Neural progenitor cell (in vitro differentiated cells): Measurements from ENCODE around the gene TSPAN11. TPM values are rescaled to one million over a fixed set of nuclear protein-coding genes. Genes with fewer than 3 reads are reported as not detected.

ENCODE experiments used
- DNase-seq: peaks from one replicate; pipeline ENCODE4 v3.0.0-alpha.2; 2016; ENCODE audit warnings: low spot score
- H2AFZ ChIP-seq: fragments of 200-600 bp; sonication (generic); replicated peaks from 2 replicates; pipeline ENCODE4 v1.6.1; 2016; ENCODE audit warnings: antibody characterized with exemption
- H3F3A ChIP-seq: fragments of 200-600 bp; sonication (generic); 2 replicates; pipeline ENCODE4 v1.6.1; 2016; ENCODE audit warnings: antibody characterized with exemption, low read depth
- H3K27ac ChIP-seq: fragments of 200-600 bp; sonication (generic); 2 replicates; pipeline ENCODE4 v1.5.1; 2016; ENCODE audit warnings: mild to moderate bottlenecking
- H3K27me3 ChIP-seq: fragments of 200-600 bp; sonication (generic); 2 replicates; pipeline ENCODE4 v1.6.1; 2016; ENCODE audit warnings: mild to moderate bottlenecking, moderate library complexity
- H3K36me3 ChIP-seq: fragments of 200-600 bp; sonication (generic); 2 replicates; pipeline ENCODE4 v1.5.1; 2016
- H3K4me1 ChIP-seq: fragments of 200-600 bp; sonication (generic); 2 replicates; pipeline ENCODE4 v1.6.1; 2016; ENCODE audit warnings: mixed run types
- H3K4me2 ChIP-seq: fragments of 200-600 bp; sonication (generic); 2 replicates; pipeline ENCODE4 v1.6.1; 2016
- H3K4me3 ChIP-seq: fragments of 200-600 bp; sonication (generic); 2 replicates; pipeline ENCODE4 v1.5.1; 2016
- H3K79me2 ChIP-seq: fragments of 200-600 bp; sonication (generic); 2 replicates; pipeline ENCODE4 v1.6.1; 2016; ENCODE audit warnings: low read depth
- H3K9ac ChIP-seq: fragments of 200-600 bp; sonication (generic); 2 replicates; pipeline ENCODE4 v1.6.1; 2016
- H3K9me3 ChIP-seq: fragments of 200-600 bp; sonication (generic); 2 replicates; pipeline ENCODE4 v1.5.1; 2016; ENCODE audit warnings: low read depth
- H4K20me1 ChIP-seq: fragments of 200-600 bp; sonication (generic); 2 replicates; pipeline ENCODE4 v1.6.1; 2016; ENCODE audit warnings: low read depth
- H3K27ac Mint-ChIP-seq: 3 replicates; pipeline ENCODE4 v1.8.0; 2021; ENCODE audit warnings: mixed read lengths
- H3K27me3 Mint-ChIP-seq: 2 replicates; pipeline ENCODE4 v1.8.0; 2022; ENCODE audit warnings: low read depth, mild to moderate bottlenecking, inconsistent platforms, moderate library complexity, mixed read lengths; ENCODE audit not compliant: insufficient read depth
- H3K36me3 Mint-ChIP-seq: 3 replicates; pipeline ENCODE4 v1.8.0; 2021; ENCODE audit warnings: mixed read lengths
- H3K4me1 Mint-ChIP-seq: 3 replicates; pipeline ENCODE4 v1.8.0; 2021; ENCODE audit warnings: mixed read lengths
- H3K4me3 Mint-ChIP-seq: 3 replicates; pipeline ENCODE4 v1.8.0; 2021; ENCODE audit warnings: mild to moderate bottlenecking, moderate library complexity, mixed read lengths
- H3K9me3 Mint-ChIP-seq: 3 replicates; pipeline ENCODE4 v1.8.0; 2020; ENCODE audit warnings: mixed read lengths
- CTCF ChIP-seq: fragments of 200-600 bp; sonication (generic); IDR thresholded peaks from 2 replicates; pipeline ENCODE4 v1.5.1; 2017; ENCODE audit warnings: antibody characterized with exemption, mild to moderate bottlenecking
- EZH2 ChIP-seq: fragments of 200-600 bp; sonication (generic); IDR thresholded peaks from 2 replicates; pipeline ENCODE4 v1.6.1; 2017; ENCODE audit warnings: antibody characterized with exemption, mild to moderate bottlenecking, moderate library complexity
- EZH2phosphoT487 ChIP-seq: fragments of 200-600 bp; sonication (generic); IDR thresholded peaks from 2 replicates; pipeline ENCODE4 v1.6.1; 2017; ENCODE audit warnings: antibody characterized with exemption
- total RNA-seq: library from RNA; depleted of rRNA; stranded (reverse); fragments of >200 nt; gene quantifications from 2 replicates; pipeline ENCODE4 v1.2.3, GENCODE V29; 2015; ENCODE audit warnings: low replicate concordance

TSPAN11 gene
- total RNA-seq, 1 donor from 2014 or later = 7.4 TPM

- no peak for DNase-seq
- Mint-ChIP-seq H3K4me1 (peaks cover 7% of the 10 kb centered on the region), H3K27ac (no peak overlapping the region), H3K4me3 (no peak overlapping the region), H3K9me3 (peaks cover 6% of the 10 kb centered on the region), H3K27me3 (no peaks in the 10 kb centered on the region), H3K36me3 (no peaks in the 10 kb centered on the region)
- Histone ChIP-seq H3F3A (no peaks in the 10 kb centered on the region), H3K27ac (no peak overlapping the region), H3K4me3 (no peak overlapping the region), H3K9me3 (no peaks in the 10 kb centered on the region), H3K79me2 (no peaks in the 10 kb centered on the region), H3K4me1 (no peaks in the 10 kb centered on the region), H3K36me3 (no peaks in the 10 kb centered on the region), H3K9ac (no peak overlapping the region), H4K20me1 (no peaks in the 10 kb centered on the region), H3K4me2 (no peak overlapping the region), H2AFZ (peak overlapping the region; percentile 63), H3K27me3 (no peaks in the 10 kb centered on the region)
- no peak for TF ChIP-seq EZH2phosphoT487
- TF ChIP-seq CTCF = no peak
- no peak for TF ChIP-seq EZH2
These were observed 30.1 kb upstream of the TSPAN11 start for GRCh38 chr12:30896461-30896860.

GRCh38 chr12:30898846-30899245 lies 27.7 kb upstream of the TSPAN11 start:
- H3K9ac ChIP-seq = no peak overlapping the region
- no peaks in the 10 kb centered on the region for H3K79me2 ChIP-seq
- H3K27me3 ChIP-seq = no peaks in the 10 kb centered on the region
- H3K4me1 ChIP-seq = no peaks in the 10 kb centered on the region
- peaks cover 7% of the 10 kb centered on the region for H3K4me1 Mint-ChIP-seq
- no peak overlapping the region for H3K4me2 ChIP-seq
- no peak overlapping the region for H2AFZ ChIP-seq
- no peaks in the 10 kb centered on the region for H3K27me3 Mint-ChIP-seq
- no peak for DNase-seq
- H3K27ac Mint-ChIP-seq = no peak overlapping the region
- H3K4me3 Mint-ChIP-seq = no peak overlapping the region
- H3K9me3 Mint-ChIP-seq = peaks cover 2% of the 10 kb centered on the region
- H4K20me1 ChIP-seq = no peaks in the 10 kb centered on the region
- no peaks in the 10 kb centered on the region for H3F3A ChIP-seq
- H3K9me3 ChIP-seq = no peaks in the 10 kb centered on the region
- no peaks in the 10 kb centered on the region for H3K36me3 Mint-ChIP-seq
- H3K4me3 ChIP-seq = no peak overlapping the region
- H3K27ac ChIP-seq = no peak overlapping the region
- no peak for TF ChIP-seq EZH2
- no peak for TF ChIP-seq EZH2phosphoT487
- no peak for TF ChIP-seq CTCF
- no peaks in the 10 kb centered on the region for H3K36me3 ChIP-seq

GRCh38 chr12:30900351-30900750 lies 26.2 kb upstream of the TSPAN11 start:
- TF ChIP-seq CTCF (no peak), EZH2 (no peak), EZH2phosphoT487 (no peak)
- H3K79me2 ChIP-seq = no peaks in the 10 kb centered on the region
- Mint-ChIP-seq H3K27ac (no peak overlapping the region), H3K4me3 (no peak overlapping the region), H3K4me1 (peaks cover 11% of the 10 kb centered on the region), H3K27me3 (no peaks in the 10 kb centered on the region), H3K9me3 (peaks cover 2% of the 10 kb centered on the region), H3K36me3 (no peaks in the 10 kb centered on the region)
- H3K9me3 ChIP-seq = no peaks in the 10 kb centered on the region
- peaks cover 12% of the 10 kb centered on the region for H3F3A ChIP-seq
- H2AFZ ChIP-seq = no peak overlapping the region
- no peaks in the 10 kb centered on the region for H3K27me3 ChIP-seq
- H3K36me3 ChIP-seq = no peaks in the 10 kb centered on the region
- H3K27ac ChIP-seq = no peak overlapping the region
- no peaks in the 10 kb centered on the region for H4K20me1 ChIP-seq
- H3K4me2 ChIP-seq = no peak overlapping the region
- DNase-seq = no peak
- no peak overlapping the region for H3K4me3 ChIP-seq
- no peak overlapping the region for H3K9ac ChIP-seq
- peaks cover 3% of the 10 kb centered on the region for H3K4me1 ChIP-seq
